Fibroblast of mammary gland (primary cell): ENCODE measurements around the gene HIPK3.

Experiments used
- DNase-seq: peaks from one replicate; pipeline ENCODE4 v3.0.0-alpha.2; 2010; ENCODE audit warnings: low read depth
- H3K4me3 ChIP-seq: 2 replicates; pipeline ENCODE4 v1.5.1; 2011; ENCODE audit warnings: low read depth, mild to moderate bottlenecking, low read length, moderate library complexity; ENCODE audit not compliant: control insufficient read depth
- TF ChIP-seq, protein P1 (sequence below): conservative IDR thresholded peaks from 2 replicates; pipeline ENCODE4 v1.5.1; 2011; ENCODE audit warnings: low read depth, low read length, inconsistent platforms; ENCODE audit not compliant: control insufficient read depth, insufficient read depth

HIPK3 gene

DNA sequence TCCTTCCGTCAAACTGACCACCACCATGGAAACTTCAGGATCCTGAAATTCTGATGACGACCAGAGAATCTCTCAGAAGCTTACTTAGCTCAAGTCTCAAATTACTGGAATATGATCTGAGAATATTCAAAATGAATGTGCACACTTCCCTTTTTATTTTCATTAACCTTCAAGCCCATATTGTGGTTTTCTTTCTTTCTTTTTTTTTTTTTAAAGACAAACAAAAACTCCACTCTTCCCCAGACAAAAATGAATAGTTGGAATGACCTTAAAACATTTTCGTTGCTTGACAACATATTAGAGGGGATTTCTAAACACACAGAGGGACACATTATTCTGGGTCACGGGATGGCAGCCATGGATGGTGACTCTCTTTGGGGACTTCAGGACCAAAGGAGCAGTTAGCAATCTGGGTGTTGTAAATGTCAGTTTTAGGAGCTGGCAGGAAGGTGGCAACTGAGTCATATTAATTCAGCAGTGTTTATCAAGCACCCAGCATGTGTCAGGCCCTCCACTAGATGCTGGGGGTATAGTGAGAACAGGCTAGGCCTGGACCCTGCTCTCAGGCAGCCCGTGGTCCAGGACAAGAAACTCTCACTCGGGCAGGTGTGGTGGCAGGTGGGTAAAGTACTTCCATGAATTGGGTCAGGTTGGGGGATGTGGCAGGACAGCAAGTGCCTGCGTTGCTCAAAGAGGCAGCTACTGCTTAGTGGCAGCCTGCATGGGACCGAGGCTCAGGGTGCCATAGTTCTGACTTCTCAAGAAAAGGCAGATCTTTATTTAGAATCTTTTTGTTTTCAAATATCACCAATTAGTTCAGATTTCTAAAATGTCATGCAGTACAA, 126.1 kb downstream of the HIPK3 start:
- no peak for DNase-seq
- TF ChIP-seq, protein P1, sequence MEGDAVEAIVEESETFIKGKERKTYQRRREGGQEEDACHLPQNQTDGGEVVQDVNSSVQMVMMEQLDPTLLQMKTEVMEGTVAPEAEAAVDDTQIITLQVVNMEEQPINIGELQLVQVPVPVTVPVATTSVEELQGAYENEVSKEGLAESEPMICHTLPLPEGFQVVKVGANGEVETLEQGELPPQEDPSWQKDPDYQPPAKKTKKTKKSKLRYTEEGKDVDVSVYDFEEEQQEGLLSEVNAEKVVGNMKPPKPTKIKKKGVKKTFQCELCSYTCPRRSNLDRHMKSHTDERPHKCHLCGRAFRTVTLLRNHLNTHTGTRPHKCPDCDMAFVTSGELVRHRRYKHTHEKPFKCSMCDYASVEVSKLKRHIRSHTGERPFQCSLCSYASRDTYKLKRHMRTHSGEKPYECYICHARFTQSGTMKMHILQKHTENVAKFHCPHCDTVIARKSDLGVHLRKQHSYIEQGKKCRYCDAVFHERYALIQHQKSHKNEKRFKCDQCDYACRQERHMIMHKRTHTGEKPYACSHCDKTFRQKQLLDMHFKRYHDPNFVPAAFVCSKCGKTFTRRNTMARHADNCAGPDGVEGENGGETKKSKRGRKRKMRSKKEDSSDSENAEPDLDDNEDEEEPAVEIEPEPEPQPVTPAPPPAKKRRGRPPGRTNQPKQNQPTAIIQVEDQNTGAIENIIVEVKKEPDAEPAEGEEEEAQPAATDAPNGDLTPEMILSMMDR, result no peak

DNA sequence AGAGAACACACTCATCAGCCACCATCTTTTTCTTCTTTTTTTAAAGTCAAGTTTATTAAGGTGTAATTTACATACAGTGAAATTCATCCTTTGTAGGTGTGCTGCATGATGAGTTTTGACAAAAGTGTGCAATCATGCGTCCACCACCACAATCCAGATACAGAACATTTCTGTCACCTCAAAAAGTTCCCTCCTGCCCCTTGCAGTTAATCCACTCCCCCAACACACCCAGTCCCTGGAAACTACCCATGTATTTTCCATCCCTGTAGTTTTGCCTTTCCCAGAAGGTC, 126.7 kb downstream of the HIPK3 start:
- no peak overlapping the region for H3K4me3 ChIP-seq
- no peak for DNase-seq
- TF ChIP-seq, protein P1, result no peak

More for the DNA sequence above, 126.1 kb downstream of the HIPK3 start:
- no peak overlapping the region for H3K4me3 ChIP-seq

DNA sequence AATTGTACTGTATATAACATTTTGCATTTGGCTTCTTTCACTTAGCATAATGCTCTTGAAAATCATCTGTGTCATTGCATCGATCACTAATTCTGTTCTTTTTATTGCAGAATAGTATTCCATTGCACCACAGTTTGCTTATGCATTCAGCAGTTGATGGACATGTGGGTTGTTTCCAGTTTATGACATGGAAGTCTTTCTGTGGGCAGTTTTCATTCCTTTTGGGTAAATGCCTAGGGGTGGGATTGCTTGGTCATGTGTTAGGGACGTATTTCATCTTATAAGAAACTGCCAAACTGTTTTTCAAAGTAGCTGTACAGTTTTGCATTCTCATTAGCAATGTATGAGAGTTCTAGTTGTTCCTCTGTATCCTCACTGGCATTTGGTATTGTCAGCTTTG, 127.0 kb downstream of the HIPK3 start:
- DNase-seq, result no peak
- no peak overlapping the region for H3K4me3 ChIP-seq
- TF ChIP-seq, protein P1, result no peak

DNA sequence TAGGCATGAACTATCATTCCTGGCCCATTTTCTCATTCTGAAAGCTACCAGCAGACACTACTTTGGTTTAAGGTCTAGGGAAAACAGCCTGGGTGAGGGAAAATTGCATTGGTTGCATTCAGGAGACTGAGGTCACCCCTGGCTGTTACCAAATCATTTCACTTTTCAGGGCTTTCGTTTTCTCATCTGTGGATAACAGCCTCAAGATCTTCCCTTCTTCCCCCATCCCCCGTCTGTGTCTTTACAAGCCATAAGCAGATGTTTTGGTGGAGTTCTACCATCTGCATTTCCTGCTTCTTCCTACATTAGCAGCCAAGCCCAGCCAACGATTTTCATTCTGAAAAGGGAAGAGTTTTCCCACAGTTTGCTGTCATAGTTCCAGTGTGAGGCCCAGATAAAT, 130.4 kb downstream of the HIPK3 start:
- no peak overlapping the region for H3K4me3 ChIP-seq
- DNase-seq, result no peak
- TF ChIP-seq, protein P1, result no peak

DNA sequence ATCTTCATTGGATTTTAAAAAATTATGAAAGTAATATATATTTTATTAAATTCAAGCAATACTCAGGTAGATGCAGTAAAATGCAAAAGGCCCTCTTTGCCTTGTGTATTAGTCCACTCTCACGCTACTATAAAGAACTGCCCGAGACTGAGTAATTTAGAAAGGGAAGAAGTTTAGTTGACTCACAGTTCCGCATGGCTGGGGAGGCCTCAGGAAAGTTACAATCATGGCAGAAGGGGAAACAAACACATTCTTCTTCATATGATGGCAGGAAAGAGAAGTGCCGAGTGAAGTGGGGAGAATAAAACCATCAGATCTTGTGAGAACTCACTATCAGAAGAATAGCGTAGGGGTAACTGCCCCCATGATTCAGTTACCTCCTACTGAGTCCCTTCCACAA, 130.8 kb downstream of the HIPK3 start:
- H3K4me3 ChIP-seq, result no peak overlapping the region
- TF ChIP-seq, protein P1, result no peak
- DNase-seq, result no peak

DNA sequence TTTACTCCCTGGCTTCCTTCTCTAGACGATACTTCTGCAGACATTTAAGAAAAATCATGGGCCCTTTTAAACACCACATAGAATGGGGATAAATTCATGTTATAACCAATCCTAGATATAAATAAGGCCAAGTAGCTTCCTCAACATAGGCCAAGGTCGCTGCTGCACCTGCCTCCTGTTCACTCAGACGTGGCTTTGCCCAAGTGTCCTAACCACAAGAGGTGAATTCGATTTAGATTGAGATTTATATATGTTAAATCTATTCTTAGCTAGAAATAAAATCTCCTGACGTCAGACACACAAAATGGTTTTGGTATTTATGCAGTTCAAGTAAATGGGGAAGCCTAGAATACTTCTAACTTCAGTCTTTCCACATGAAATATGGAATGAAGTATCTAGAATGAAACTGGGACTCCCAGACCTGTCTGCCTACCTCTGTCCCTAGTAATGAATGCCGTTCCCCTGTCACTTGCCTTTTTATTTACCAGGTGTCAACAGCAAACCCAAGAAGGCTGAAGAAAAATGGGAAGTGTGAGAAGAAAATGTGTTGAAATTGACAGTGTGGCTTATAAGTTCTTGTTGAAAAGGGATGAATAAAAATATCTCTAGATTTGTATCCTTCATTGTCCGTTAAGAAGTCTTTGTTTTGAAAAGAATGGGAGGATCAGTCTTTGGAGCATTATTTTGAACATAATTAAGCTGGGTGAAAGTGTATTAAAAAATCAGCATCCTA, 131.8 kb downstream of the HIPK3 start:
- DNase-seq, result no peak
- H3K4me3 ChIP-seq, result no peak overlapping the region

More for the DNA sequence above, 131.8 kb downstream of the HIPK3 start:
- TF ChIP-seq, protein P1, result no peak
